KOPT-K1 (cell line): Measurements from ENCODE around the gene YTHDC1.

Experiments used
- H3K27ac ChIP-seq: fragments of 200-600 bp; sonication (generic); 2 replicates; pipeline ENCODE4 v1.5.1; 2016; ENCODE audit warnings: antibody characterized with exemption, mild to moderate bottlenecking, low read depth, low read length; ENCODE audit not compliant: poor library complexity, severe bottlenecking
- H3K36me3 ChIP-seq: fragments of 200-600 bp; sonication (generic); 2 replicates; pipeline ENCODE4 v1.5.1; 2017; ENCODE audit warnings: antibody characterized with exemption, mild to moderate bottlenecking, low read length, moderate library complexity; ENCODE audit not compliant: insufficient read depth
- H3K9me3 ChIP-seq: fragments of 200-600 bp; sonication (generic); 2 replicates; pipeline ENCODE4 v1.5.1; 2017; ENCODE audit warnings: antibody characterized with exemption, low read length, mild to moderate bottlenecking; ENCODE audit not compliant: insufficient read depth, poor library complexity, severe bottlenecking

YTHDC1 gene

DNA sequence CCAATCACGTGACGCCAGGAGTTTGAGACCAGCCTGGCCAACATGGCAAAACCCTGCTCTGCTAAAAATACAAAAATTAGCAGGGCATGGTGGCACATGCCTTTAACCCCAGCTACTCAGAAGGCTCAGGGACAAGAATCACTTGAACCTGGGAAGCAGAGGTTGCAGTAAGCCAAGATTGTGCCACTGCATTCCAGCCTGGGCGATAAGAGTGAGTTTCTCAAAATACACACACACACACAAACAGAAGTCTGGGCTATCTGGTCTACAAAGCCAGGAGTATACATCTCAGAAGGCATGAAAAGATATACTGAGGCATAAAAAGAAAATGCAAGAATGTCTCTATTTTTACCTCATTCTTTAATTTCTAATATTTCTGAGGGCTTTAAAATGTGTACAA, 11.3 kb downstream of the YTHDC1 start:
- Histone ChIP-seq H3K9me3 (no peaks in the 10 kb centered on the region), H3K27ac (no peak overlapping the region), H3K36me3 (peaks cover 55% of the 10 kb centered on the region)

DNA sequence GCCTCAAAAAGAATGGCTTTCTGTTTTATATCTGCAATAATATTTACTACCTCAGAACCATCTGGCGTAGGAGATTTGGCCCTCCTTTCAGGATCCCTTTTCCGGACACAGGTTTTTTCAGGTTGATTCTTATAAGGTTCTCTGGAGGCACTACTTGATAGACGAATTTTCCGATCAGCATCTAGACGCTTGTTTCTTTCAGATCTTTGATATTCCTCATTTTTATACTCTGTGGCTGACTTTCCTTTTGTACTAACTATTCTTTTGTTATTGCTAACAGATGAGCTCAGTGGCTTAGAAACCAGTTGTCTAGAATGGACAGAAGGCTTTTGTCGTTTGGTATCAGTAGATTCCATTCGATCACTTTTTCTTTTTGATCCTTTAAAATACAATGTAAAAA, 12.4 kb downstream of the YTHDC1 start:
- Histone ChIP-seq H3K36me3 (peaks cover 66% of the 10 kb centered on the region), H3K27ac (no peak overlapping the region), H3K9me3 (no peaks in the 10 kb centered on the region)

DNA sequence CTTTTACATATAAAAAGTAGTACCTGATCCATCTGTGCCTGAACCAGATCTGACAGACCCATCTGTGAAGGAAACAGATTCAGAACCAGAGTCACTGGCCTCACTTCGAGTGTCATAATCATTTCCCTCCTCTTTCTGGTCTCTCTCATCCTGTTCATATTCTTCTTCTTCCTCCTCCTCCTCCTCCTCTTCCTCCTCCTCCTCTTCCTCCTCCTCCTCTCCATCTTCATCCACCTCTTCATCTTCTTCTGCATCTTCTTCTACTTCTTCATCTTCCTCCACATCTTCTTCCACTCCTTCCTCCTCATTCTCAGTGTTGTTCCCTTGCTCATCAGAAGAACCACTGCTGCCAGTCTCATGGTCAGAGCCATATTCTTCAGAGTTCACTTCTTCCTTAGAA, 12.9 kb downstream of the YTHDC1 start:
- Histone ChIP-seq H3K9me3 (no peaks in the 10 kb centered on the region), H3K27ac (no peak overlapping the region), H3K36me3 (peaks cover 68% of the 10 kb centered on the region)

DNA sequence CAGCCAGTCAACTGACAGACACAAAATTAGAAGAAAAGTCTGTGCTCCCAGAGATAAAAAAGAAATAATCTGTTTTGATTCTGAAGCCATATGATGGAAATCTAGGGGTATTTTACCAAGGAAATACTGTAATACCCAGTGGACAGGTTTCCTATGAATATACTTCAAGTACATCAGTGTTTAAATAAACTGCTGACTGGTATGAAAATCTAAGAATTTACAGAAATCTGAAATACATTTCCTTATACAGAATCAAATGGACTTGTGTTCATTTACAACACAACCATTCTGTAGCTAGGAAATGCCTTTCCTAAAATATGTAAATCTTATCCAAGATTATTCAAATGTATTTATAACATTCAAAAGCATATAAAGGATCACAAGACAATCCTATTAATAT, 13.4 kb downstream of the YTHDC1 start:
- no peaks in the 10 kb centered on the region for H3K9me3 ChIP-seq
- no peak overlapping the region for H3K27ac ChIP-seq
- peaks cover 69% of the 10 kb centered on the region for H3K36me3 ChIP-seq

DNA sequence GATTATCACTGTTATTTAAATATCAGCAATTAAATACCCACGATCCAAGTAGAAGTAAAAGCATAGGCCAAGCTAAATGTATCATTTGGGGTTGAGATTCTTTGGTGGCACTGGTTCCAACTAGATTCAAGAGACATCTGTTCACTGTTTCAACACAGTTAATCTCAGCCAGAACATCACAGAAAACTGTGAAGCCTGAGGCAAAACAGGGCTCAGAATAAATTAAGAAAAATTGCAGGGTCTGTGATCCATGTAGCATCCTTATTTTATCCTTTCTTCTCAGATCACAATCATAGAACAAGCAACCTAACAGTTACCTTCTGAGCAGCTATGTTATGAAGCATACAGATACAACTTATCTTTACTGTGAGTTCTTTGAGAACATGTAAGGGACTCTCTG, 23.7 kb downstream of the YTHDC1 start:
- Histone ChIP-seq H3K36me3 (peaks cover 99% of the 10 kb centered on the region), H3K27ac (no peak overlapping the region), H3K9me3 (no peaks in the 10 kb centered on the region)

DNA sequence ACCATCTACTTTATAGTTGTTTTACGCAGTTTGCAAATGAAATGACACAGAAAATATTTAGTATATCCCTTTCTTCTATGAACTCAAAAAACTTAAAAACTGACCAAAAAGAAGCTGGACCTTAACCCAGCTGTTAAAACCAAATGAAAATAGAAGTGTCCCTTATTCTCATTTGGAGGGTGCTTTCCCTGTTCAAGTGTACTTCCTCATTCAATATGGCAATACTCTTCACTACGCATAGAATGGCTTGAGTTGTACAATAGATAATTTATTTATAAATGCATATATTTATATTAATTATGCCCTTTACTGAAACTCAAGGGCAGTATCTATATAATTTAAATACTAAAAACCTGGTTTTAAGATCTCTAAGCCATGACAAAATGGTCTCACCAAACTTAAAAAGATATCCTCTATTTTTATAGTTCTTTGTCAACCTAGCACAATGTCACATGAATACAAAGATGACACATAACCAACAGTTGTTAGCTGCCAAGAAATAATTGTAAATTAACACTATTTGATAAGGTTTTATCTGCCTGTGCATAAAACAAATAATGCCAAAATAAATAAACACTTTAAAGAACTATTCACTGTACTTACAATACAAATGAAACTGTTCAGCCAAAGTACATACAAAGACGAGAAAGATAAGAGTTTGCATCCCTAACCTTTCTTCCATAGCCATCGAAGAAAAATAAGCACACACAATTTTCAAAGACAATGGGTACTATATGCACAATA, 25.2 kb downstream of the YTHDC1 start:
- Histone ChIP-seq H3K27ac (no peak overlapping the region), H3K9me3 (no peaks in the 10 kb centered on the region), H3K36me3 (peaks cover 99% of the 10 kb centered on the region)

DNA sequence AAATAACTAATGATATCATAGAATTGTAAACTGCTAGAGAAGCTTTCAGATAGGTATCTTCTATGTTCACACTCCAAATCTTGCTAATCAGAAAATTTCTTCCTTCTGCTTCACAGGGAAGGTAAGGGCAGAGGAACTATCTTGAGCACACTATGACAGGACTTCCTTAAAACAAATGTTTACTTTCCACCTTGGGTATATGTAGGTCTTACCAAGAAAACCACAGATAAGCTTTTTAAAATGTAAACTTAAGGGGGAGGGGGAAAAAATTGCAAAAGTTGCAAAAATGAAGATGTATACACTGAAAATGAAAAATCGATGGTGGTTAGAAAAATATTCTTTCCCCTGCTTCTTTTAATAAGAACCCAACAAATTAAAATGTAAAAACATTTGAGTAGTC, 30.9 kb downstream of the YTHDC1 start:
- Histone ChIP-seq H3K9me3 (no peaks in the 10 kb centered on the region), H3K27ac (no peak overlapping the region), H3K36me3 (peaks cover 99% of the 10 kb centered on the region)

DNA sequence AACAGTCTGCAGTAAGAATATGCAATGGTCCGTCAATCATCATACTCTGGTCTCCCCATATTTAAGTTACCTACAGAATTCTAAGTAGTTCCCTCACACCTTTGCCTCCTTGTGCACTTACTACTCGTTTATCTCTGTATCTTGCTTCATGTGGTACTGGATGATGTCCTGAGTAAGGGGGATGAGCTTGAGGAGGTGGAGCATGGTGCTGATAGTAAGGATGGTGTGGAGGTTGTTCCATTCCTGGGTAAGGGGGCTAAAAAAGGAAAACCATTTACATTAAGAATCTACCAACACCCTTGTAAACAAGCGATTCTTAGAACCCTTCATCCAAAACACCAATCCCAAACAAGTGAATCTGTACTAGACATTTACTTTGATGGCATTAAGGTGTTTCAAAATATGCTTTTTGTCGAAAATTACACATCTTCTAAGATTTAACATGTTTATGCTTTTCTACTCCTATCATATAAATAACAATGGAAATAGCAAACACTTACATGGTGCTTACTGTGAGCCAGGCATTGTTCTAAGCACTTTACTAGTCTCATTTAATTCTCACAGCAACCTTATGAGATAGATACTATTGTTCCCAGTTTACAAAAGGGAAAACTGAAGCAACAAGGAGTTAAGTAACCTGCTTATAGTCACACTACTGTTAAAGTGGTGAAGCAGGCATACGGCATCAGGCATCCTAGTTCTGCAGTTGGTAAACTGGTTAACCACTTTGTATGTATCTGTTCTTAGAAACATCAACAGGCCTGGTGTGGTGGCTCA, 33.5 kb downstream of the YTHDC1 start:
- no peak overlapping the region for H3K27ac ChIP-seq
- H3K9me3 ChIP-seq, result no peaks in the 10 kb centered on the region
- H3K36me3 ChIP-seq, result peaks cover 99% of the 10 kb centered on the region

DNA sequence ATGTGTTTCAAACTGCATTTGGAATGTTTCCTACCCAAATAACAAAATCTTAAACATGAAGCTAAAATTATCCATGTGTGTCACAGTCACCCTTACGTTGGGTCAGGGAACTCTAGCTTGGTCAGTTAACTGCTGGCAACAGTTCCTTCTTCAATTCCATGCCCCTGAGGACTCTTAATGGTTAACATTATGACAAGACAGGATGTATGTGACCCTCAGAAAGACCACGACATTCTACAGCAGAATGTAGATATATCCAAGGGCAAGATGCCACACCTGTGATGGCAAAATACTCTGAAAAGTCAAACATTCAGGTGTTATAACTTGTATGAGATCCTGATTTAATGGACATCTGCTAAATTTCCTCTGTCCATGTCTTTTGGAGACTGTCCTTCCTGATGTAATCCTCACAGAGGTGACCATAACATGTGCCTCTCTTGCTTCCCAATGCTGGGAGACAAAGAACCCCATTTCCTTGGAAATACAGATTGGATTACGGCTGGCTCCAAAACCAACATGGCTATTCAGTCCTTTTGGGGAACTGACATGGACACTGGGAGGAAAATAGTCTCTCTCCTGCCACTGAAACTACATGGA, 39.1 kb downstream of the YTHDC1 start:
- Histone ChIP-seq H3K27ac (no peak overlapping the region), H3K9me3 (no peaks in the 10 kb centered on the region), H3K36me3 (peaks cover 56% of the 10 kb centered on the region)

DNA sequence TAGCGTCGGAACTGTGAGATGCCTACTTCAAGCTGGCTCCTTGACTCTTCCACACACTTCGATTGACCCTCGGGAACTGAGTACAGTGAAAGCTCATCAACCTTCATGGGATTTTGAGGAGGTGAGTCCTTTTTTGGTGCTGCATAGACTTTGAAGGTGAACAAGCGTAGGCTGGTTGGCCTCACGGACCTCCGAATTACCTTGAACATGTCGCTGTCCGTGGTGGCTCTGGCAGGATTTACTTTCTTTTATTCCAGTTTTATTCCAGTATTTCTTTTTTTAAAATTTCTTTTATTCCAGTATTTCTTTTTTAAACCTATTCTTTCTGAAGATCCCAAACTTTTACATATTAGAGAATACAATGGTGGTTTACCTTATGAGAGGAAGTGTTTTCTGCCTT, 45.2 kb downstream of the YTHDC1 start:
- Histone ChIP-seq H3K9me3 (no peaks in the 10 kb centered on the region), H3K27ac (no peak overlapping the region), H3K36me3 (no peaks in the 10 kb centered on the region)

DNA sequence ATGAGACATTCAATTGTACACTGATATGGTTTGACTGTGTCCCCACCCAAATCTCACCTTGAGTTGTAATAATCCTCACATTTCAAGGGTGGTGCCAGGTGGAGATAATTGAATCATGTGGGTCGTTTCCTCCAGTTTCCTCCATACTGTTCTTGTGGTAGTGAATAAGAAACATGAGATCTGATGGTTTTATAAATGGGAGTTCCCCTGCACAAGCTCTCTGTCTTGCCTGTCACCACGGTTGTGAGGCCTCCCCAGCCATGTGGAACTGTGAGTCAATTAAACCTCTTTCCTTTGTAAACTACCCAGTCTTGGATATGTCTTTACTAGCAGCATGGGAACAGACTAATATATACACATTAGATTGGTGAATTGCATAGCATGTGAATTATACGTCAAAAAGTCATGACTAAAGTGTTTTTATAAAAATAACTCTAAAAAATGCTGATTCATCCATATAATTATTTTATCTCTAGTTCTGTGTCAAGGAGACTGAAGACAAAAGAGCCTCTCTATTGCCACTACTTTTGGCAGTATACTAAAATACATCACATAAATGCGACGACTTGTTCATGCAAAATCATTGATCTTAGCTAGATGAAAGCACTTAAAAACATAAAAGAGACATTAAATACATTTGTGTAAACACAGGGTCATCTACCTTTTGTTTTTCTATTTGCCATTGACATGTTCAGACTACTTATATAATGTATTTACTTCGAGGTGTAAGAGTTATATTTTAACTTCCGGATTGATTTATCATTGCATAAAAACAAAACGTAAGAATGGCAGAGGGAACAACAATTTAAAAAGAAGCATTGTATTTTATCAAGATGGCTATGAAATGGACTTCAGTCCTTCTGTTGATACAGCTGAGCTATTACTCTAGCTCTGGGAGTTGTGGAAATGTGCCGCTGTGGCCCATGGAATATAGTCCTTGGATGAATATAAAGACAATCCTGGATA, 50.1 kb downstream of the YTHDC1 start:
- Histone ChIP-seq H3K27ac (no peak overlapping the region), H3K9me3 (peaks cover 4% of the 10 kb centered on the region), H3K36me3 (no peaks in the 10 kb centered on the region)

DNA sequence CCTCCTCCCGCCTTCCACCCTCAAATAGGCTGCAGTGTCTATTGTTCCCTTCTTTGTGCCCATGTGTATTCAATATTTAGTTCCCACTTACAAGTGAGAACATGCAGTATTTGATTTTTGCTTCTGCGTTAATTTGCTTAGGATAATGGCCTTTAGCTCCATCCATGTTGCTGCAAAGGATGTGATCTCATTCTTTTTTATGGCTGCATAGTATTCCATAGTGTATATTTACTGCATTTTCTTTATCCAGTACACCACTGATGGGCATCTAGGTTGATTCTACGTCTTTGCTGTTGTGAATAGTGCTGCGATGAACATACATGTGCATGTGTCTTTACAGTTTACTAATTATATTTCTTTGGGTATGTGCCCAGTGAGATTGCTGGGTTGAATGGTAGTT, 52.8 kb downstream of the YTHDC1 start:
- Histone ChIP-seq H3K27ac (no peak overlapping the region), H3K36me3 (no peaks in the 10 kb centered on the region), H3K9me3 (peaks cover 4% of the 10 kb centered on the region)

DNA sequence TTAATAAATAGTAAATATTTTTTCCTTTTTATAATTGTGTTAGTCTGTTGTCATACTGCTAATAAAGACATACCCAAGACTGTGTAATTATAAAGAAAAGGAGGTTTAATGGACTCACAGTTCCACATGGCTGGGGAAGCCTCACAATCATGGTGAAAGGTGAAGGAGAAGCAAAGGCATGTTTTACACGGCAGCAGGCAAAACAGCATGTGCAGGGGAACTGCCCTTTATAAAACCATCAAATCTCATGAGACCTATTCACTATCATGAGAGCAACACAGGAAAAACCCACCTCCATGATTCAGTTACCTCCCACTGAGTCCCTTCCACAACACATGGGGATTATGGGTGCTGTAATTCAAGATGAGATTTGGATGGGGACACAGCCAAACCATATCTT, 58.6 kb downstream of the YTHDC1 start:
- Histone ChIP-seq H3K36me3 (no peaks in the 10 kb centered on the region), H3K9me3 (no peaks in the 10 kb centered on the region), H3K27ac (no peak overlapping the region)

DNA sequence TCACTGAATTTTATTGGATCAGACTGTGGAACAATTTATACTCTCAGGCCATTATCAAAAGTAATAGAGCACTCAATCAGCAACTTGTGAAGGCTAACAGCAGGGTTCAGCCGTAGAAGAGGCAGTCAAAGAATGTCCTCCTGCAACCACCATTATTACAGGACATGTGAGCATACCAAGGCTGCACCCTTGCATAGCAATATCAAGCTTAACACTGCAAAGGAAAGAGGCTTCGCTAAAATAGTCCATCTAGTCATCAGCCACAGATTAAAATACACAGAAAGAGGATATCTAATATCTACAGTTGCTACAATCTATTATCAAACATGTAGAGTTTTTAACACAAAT, 61.5 kb downstream of the YTHDC1 start:
- H3K36me3 ChIP-seq, result no peaks in the 10 kb centered on the region
- H3K9me3 ChIP-seq, result no peaks in the 10 kb centered on the region
- no peak overlapping the region for H3K27ac ChIP-seq
